ENCODE data around the gene SLCO2B1. TPM values are rescaled to one million over a fixed set of nuclear protein-coding genes. Genes with fewer than 3 reads are reported as not detected.

SLCO2B1 gene
- total RNA-seq, 1 donor from 2014 or later = 0.05 TPM

- no peak for DNase-seq (ENCODE audit: low read depth)
Observed at GRCh38 chr11:75160880-75161279, 10.0 kb downstream of the SLCO2B1 start.

GRCh38 chr11:75161506-75162095 is 10.7 kb downstream of the SLCO2B1 start:
- no peak for DNase-seq (ENCODE audit: low read depth)

GRCh38 chr11:75162954-75163353 is 12.0 kb downstream of the SLCO2B1 start:
- DNase-seq (ENCODE audit: low read depth) = no peak

- peak; percentile 43 for DNase-seq (ENCODE audit: low read depth)
Observed at GRCh38 chr11:75163921-75164849, 13.3 kb downstream of the SLCO2B1 start.

- DNase-seq (ENCODE audit: low read depth) = no peak
Observed at GRCh38 chr11:75165721-75166120, 14.8 kb downstream of the SLCO2B1 start.

GRCh38 chr11:75166791-75167190 is 15.9 kb downstream of the SLCO2B1 start:
- no peak for DNase-seq (ENCODE audit: low read depth)

- no peak for DNase-seq (ENCODE audit: low read depth)
Observed at GRCh38 chr11:75167617-75168016, 16.7 kb downstream of the SLCO2B1 start.

GRCh38 chr11:75169101-75169885 is 18.4 kb downstream of the SLCO2B1 start:
- peak; percentile 75 for DNase-seq (ENCODE audit: low read depth)

GRCh38 chr11:75170516-75171201 is 19.8 kb downstream of the SLCO2B1 start:
- no peak for DNase-seq (ENCODE audit: low read depth)

GRCh38 chr11:75173336-75173735 is 22.4 kb downstream of the SLCO2B1 start:
- DNase-seq (ENCODE audit: low read depth) = no peak

- no peak for DNase-seq (ENCODE audit: low read depth)
Observed at GRCh38 chr11:75174781-75175370, 24.0 kb downstream of the SLCO2B1 start.

- no peak for DNase-seq (ENCODE audit: low read depth)
Observed at GRCh38 chr11:75182664-75183063, 31.8 kb downstream of the SLCO2B1 start.

- DNase-seq (ENCODE audit: low read depth) = no peak
Observed at GRCh38 chr11:75184051-75184450, 33.1 kb downstream of the SLCO2B1 start.

- no peak for DNase-seq (ENCODE audit: low read depth)
Observed at GRCh38 chr11:75184757-75185425, 34.0 kb downstream of the SLCO2B1 start.

- no peak for DNase-seq (ENCODE audit: low read depth)
Observed at GRCh38 chr11:75185866-75186265, 35.0 kb downstream of the SLCO2B1 start.

- DNase-seq (ENCODE audit: low read depth) = no peak
Observed at GRCh38 chr11:75186999-75187398, 36.1 kb downstream of the SLCO2B1 start.

- DNase-seq (ENCODE audit: low read depth) = no peak
Observed at GRCh38 chr11:75188671-75189070, 37.8 kb downstream of the SLCO2B1 start.

- DNase-seq (ENCODE audit: low read depth) = no peak
Observed at GRCh38 chr11:75189108-75189507, 38.2 kb downstream of the SLCO2B1 start.

GRCh38 chr11:75189911-75190310 is 39.0 kb downstream of the SLCO2B1 start:
- DNase-seq (ENCODE audit: low read depth) = no peak

- no peak for DNase-seq (ENCODE audit: low read depth)
Observed at GRCh38 chr11:75190652-75191329, 39.9 kb downstream of the SLCO2B1 start.
